Panc1 (cell line): ENCODE data around the gene P2RY1. TPM values are rescaled to one million over a fixed set of nuclear protein-coding genes. Genes with fewer than 3 reads are reported as not detected.
"Not testable (repeated sequence)": the region's sequence is repeated elsewhere in the genome, so short reads cannot be mapped to it uniquely, and the experiment has no call there.

Source experiments
- ATAC-seq: fragments of 200-7000 bp; cut with Tn5 transposase; 2 replicates; pipeline ENCODE4 v1.9.1; 2020; ENCODE audit warnings: mild to moderate bottlenecking, moderate library complexity
- BruUV-seq: library from RNA; stranded (reverse); fragments of 400-500 nt; replicated peaks from 2 replicates; lab custom pipeline; 2021; lab: Mats Ljungman, UMichigan
- CTCF ChIA-PET: fragments of 300-600 bp; sonication (Branson Sonifier 250); formaldehyde crosslinking; loops from one replicate; lab custom pipeline; 2022; ENCODE audit warnings: antibody characterized with exemption; lab: Charles Lee
- POLR2A ChIA-PET: fragments of 300-600 bp; sonication (Branson Sonifier 250); formaldehyde crosslinking; loops from one replicate; lab custom pipeline; 2022; ENCODE audit warnings: antibody characterized with exemption; lab: Charles Lee
- DNase-seq: peaks from one replicate; pipeline ENCODE4 v3.0.0-alpha.2; 2010; ENCODE audit warnings: low read depth, low spot score
- H3K27ac ChIP-seq: 2 replicates; pipeline ENCODE4 v1.5.1; 2011; ENCODE audit warnings: mild to moderate bottlenecking, low read length, inconsistent platforms
- H3K27me3 ChIP-seq: fragments of 200-500 bp; sonication (Bioruptor generic); 2 replicates; pipeline ENCODE4 v1.6.0; 2014; ENCODE audit warnings: low read length, inconsistent platforms; ENCODE audit not compliant: control insufficient read depth, insufficient read depth
- H3K36me3 ChIP-seq: fragments of 200-500 bp; sonication (Bioruptor generic); 2 replicates; pipeline ENCODE4 v1.5.1; 2014; ENCODE audit warnings: inconsistent platforms, mild to moderate bottlenecking, low read length, moderate library complexity; ENCODE audit not compliant: control insufficient read depth, insufficient read depth
- H3K4me1 ChIP-seq: 2 replicates; pipeline ENCODE4 v1.5.1; 2011; ENCODE audit warnings: inconsistent platforms, mild to moderate bottlenecking, low read length, moderate library complexity; ENCODE audit not compliant: control insufficient read depth, insufficient read depth
- H3K4me3 ChIP-seq, 2 experiments: 2 replicates each; pipeline ENCODE4 v1.5.1; 2011 to 2012; ENCODE audit warnings: low read depth in 2 of 2, low read length in 2 of 2, mild to moderate bottlenecking in 2 of 2, inconsistent platforms in 1 of 2, moderate library complexity in 1 of 2
- H3K9me3 ChIP-seq: fragments of 200-500 bp; sonication (Bioruptor generic); 2 replicates; pipeline ENCODE4 v1.5.1; 2014; ENCODE audit warnings: low read depth, mild to moderate bottlenecking, inconsistent platforms, low read length, moderate library complexity; ENCODE audit not compliant: control insufficient read depth, insufficient read depth
- POLR2AphosphoS5 ChIP-seq: IDR thresholded peaks from 2 replicates; pipeline ENCODE4 v1.6.1; 2012; ENCODE audit warnings: mild to moderate bottlenecking, low read depth, low read length, moderate library complexity
- SIN3A ChIP-seq: IDR thresholded peaks from 2 replicates; pipeline ENCODE4 v1.6.1; 2012; ENCODE audit warnings: low read depth, mild to moderate bottlenecking, low read length, moderate library complexity, borderline replicate concordance; ENCODE audit not compliant: insufficient read depth
- TCF7L2 ChIP-seq: IDR thresholded peaks from 2 replicates; pipeline ENCODE4 v1.6.1; 2011; ENCODE audit warnings: mild to moderate bottlenecking, low read depth, low read length, inconsistent platforms
- in situ Hi-C: cut with HindIII; loops from 2 replicates; pipeline ENCODE4 v1.10.0; 2016; ENCODE audit warnings: low sequenced_read_pairs, low pct_unique_long_range_greater_than_20kb
- intact Hi-C: fragments of 100-400 bp; cut with micrococcal nuclease; formaldehyde crosslinking; loops from one replicate; pipeline ENCODE4 v1.10.0; 2022; ENCODE audit not compliant: unreplicated experiment
- total RNA-seq: library from RNA; stranded (reverse); gene quantifications from one replicate; pipeline ENCODE4 v1.2.1, GENCODE V29; 2021; ENCODE audit not compliant: unreplicated experiment
- TF ChIP-seq, protein P1 (sequence below), 2 experiments: IDR thresholded peaks; 2 replicates each; pipeline ENCODE4 v1.6.1; 2011 to 2012; ENCODE audit warnings: low read depth in 2 of 2, control low read depth in 1 of 2, low read length in 1 of 2, mild to moderate bottlenecking in 1 of 2, moderate library complexity in 1 of 2; ENCODE audit not compliant: insufficient read depth in 1 of 2
- TF ChIP-seq, protein P2 (sequence below): fragments of 450-650 bp; IDR thresholded peaks from 2 replicates; pipeline ENCODE4 v1.5.1; 2017; ENCODE audit warnings: mild to moderate bottlenecking

Gene P2RY1
- total RNA-seq, 1 experiment from 2014 or later: 0.08 TPM

DNA sequence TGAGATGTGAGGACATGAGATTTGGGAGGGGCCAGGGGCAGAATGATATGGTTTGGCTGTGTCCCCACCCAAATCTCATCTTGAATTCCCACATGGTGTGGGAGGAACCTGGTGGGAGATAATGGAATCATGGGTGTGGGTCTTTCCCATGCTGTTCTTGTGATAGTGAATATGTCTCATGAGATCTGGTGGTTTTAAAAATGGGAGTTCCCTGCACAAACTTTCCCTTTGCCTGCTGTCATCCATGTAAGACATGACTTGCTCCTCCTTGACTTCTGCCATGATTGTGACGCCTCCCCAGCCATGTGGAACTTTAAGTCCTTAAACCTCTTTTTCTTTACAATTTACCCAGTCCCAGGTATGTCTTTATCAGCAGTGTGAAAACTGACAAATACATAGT, 12.7 kb downstream of the P2RY1 start:
- CTCF ChIA-PET, H3K27ac ChIP-seq, H3K9me3 ChIP-seq, H3K36me3 ChIP-seq, DNase-seq, POLR2A ChIA-PET, H3K4me1 ChIP-seq, H3K27me3 ChIP-seq, ATAC-seq, in situ Hi-C loops, intact Hi-C loops, H3K4me3 ChIP-seq, BruUV-seq: not testable (repeated sequence)

DNA sequence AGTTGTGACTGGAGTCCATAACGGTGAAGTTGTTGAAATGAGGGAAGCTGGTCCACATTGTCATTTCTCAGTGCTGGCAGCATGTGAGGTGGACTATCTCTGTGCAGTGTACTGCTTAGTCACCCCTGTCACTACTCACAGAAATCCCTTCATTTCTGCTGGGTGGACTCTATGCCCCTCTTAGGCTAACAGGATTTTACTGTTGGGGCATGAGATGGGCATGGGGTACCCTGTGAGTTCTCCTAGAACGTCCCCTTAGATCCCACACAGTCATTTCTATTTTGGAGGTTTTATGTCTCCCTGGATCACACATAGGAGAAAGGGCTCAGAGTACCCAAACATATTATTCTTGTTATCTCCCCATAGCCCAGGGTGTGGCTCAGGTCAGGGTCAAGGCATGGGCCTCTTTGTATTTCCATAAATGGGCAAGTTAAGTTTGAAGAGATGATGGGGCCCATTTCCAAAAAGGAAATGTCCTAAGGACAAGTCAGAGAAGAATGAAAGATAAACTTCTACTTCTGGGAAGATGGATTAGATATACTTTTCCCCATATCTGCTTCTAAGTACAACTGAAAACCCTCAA, 15.2 kb downstream of the P2RY1 start:
- POLR2A ChIA-PET: no interaction called here
- H3K36me3 ChIP-seq: no peaks in the 10 kb centered on the region

DNA sequence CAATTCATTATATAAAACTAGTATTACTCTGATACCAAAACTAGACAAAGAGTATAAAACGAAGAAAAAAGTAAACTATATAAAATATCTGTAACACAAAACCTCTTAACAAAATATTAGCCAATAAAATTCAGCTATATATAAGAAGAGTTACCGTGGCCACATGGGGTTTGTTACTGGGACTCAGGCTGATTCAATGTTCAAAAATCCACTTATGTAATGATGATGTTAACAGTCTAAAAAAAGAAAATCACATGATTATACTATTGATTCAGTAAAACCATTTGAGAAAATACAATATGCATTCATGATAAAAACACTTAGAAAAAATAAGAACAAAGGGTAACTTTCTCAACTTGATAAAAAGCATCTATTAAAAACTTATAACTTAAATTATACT, 18.3 kb downstream of the P2RY1 start:
- in situ Hi-C loops: no loop called here

More for the DNA sequence above, 15.2 kb downstream of the P2RY1 start:
- no peaks in the 10 kb centered on the region for H3K27me3 ChIP-seq
- TF ChIP-seq, protein P1, sequence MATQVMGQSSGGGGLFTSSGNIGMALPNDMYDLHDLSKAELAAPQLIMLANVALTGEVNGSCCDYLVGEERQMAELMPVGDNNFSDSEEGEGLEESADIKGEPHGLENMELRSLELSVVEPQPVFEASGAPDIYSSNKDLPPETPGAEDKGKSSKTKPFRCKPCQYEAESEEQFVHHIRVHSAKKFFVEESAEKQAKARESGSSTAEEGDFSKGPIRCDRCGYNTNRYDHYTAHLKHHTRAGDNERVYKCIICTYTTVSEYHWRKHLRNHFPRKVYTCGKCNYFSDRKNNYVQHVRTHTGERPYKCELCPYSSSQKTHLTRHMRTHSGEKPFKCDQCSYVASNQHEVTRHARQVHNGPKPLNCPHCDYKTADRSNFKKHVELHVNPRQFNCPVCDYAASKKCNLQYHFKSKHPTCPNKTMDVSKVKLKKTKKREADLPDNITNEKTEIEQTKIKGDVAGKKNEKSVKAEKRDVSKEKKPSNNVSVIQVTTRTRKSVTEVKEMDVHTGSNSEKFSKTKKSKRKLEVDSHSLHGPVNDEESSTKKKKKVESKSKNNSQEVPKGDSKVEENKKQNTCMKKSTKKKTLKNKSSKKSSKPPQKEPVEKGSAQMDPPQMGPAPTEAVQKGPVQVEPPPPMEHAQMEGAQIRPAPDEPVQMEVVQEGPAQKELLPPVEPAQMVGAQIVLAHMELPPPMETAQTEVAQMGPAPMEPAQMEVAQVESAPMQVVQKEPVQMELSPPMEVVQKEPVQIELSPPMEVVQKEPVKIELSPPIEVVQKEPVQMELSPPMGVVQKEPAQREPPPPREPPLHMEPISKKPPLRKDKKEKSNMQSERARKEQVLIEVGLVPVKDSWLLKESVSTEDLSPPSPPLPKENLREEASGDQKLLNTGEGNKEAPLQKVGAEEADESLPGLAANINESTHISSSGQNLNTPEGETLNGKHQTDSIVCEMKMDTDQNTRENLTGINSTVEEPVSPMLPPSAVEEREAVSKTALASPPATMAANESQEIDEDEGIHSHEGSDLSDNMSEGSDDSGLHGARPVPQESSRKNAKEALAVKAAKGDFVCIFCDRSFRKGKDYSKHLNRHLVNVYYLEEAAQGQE (IDR thresholded peaks at IDR 0.05; ENCODE audit: insufficient read depth in 1 of 2, low read depth in 2 of 2, low read length in 1 of 2): no peak
- TF ChIP-seq TCF7L2 (no peak), SIN3A (no peak), POLR2AphosphoS5 (no peak)
- TF ChIP-seq, protein P2, sequence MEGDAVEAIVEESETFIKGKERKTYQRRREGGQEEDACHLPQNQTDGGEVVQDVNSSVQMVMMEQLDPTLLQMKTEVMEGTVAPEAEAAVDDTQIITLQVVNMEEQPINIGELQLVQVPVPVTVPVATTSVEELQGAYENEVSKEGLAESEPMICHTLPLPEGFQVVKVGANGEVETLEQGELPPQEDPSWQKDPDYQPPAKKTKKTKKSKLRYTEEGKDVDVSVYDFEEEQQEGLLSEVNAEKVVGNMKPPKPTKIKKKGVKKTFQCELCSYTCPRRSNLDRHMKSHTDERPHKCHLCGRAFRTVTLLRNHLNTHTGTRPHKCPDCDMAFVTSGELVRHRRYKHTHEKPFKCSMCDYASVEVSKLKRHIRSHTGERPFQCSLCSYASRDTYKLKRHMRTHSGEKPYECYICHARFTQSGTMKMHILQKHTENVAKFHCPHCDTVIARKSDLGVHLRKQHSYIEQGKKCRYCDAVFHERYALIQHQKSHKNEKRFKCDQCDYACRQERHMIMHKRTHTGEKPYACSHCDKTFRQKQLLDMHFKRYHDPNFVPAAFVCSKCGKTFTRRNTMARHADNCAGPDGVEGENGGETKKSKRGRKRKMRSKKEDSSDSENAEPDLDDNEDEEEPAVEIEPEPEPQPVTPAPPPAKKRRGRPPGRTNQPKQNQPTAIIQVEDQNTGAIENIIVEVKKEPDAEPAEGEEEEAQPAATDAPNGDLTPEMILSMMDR: no peak
- CTCF ChIA-PET: no interaction called here
- DNase-seq (no peak), ATAC-seq (no peak)
- no peaks in the 10 kb centered on the region for H3K4me1 ChIP-seq
- H3K4me3 ChIP-seq: no peak overlapping the region
- H3K27ac ChIP-seq: no peak overlapping the region
- no TSS peak for BruUV-seq
- intact Hi-C loops: no loop called here
- no peaks in the 10 kb centered on the region for H3K9me3 ChIP-seq
- in situ Hi-C loops: no loop called here

More for the DNA sequence above, 18.3 kb downstream of the P2RY1 start:
- TF ChIP-seq SIN3A (no peak), POLR2AphosphoS5 (no peak), TCF7L2 (no peak)
- TF ChIP-seq, protein P1 (IDR thresholded peaks at IDR 0.05; ENCODE audit: insufficient read depth in 1 of 2, low read depth in 2 of 2, low read length in 1 of 2): no peak
- TF ChIP-seq, protein P2: no peak
- DNase-seq: no peak
- no peaks in the 10 kb centered on the region for H3K4me1 ChIP-seq
- H3K27me3 ChIP-seq: no peaks in the 10 kb centered on the region
- intact Hi-C loops: no loop called here
- ATAC-seq: no peak
- POLR2A ChIA-PET: no interaction called here
- H3K27ac ChIP-seq: no peak overlapping the region
- BruUV-seq: no TSS peak
- CTCF ChIA-PET: no interaction called here
- no peak overlapping the region for H3K4me3 ChIP-seq
- H3K36me3 ChIP-seq: no peaks in the 10 kb centered on the region
- no peaks in the 10 kb centered on the region for H3K9me3 ChIP-seq
